CD4-positive, alpha-beta memory T cell (primary cell): ENCODE data around the gene ZBTB20. TPM values are rescaled to one million over a fixed set of nuclear protein-coding genes. Genes with fewer than 3 reads are reported as not detected.

ENCODE experiments used
- CTCF ChIA-PET: fragments of 350-600 bp; sonication (Branson Sonifier 250); formaldehyde crosslinking; loops from one replicate; lab custom pipeline; 2021; ENCODE audit warnings: inconsistent platforms; ENCODE audit not compliant: partially characterized antibody; lab: Charles Lee
- POLR2A ChIA-PET: fragments of 350-600 bp; sonication (Branson Sonifier 250); formaldehyde crosslinking; loops from one replicate; lab custom pipeline; 2021; ENCODE audit not compliant: partially characterized antibody; lab: Charles Lee
- DNase-seq, 5 donors: peaks; one replicate each; pipeline versions ENCODE4 v3.0.0 to v3.0.0-alpha.2; 2020 to 2022; ENCODE audit warnings: mixed read lengths in 1 of 5
- H3K27ac ChIP-seq: one replicate; pipeline ENCODE4 v1.7.0; 2013; ENCODE audit warnings: low read depth, low read length
- H3K27me3 ChIP-seq: 2 replicates; pipeline ENCODE4 v1.7.0; 2013; ENCODE audit warnings: mild to moderate bottlenecking, low read length, moderate library complexity; ENCODE audit not compliant: insufficient read depth
- H3K36me3 ChIP-seq: 2 replicates; pipeline ENCODE4 v1.7.0; 2013; ENCODE audit warnings: mild to moderate bottlenecking, low read length, moderate library complexity; ENCODE audit not compliant: insufficient read depth
- H3K4me1 ChIP-seq: 2 replicates; pipeline ENCODE4 v1.7.0; 2013; ENCODE audit warnings: mild to moderate bottlenecking, low read length, moderate library complexity; ENCODE audit not compliant: insufficient read depth
- H3K4me3 ChIP-seq, 2 donors: one replicate each; pipeline ENCODE4 v1.7.0; 2013; ENCODE audit warnings: low read length in 2 of 2, mild to moderate bottlenecking in 1 of 2
- H3K9me3 ChIP-seq, 2 donors: one replicate each; pipeline ENCODE4 v1.7.0; 2013; ENCODE audit warnings: low read length in 2 of 2, control low read depth in 1 of 2; ENCODE audit not compliant: control insufficient read depth in 1 of 2
- H3K27ac Mint-ChIP-seq, 7 donors: one replicate each; pipeline ENCODE4 v1.8.0; 2020 to 2021; ENCODE audit warnings: mixed read lengths in 7 of 7, mild to moderate bottlenecking in 6 of 7, inconsistent platforms in 3 of 7, moderate library complexity in 3 of 7
- H3K27me3 Mint-ChIP-seq, 2 donors: one replicate each; pipeline ENCODE4 v1.8.0; 2020 to 2021; ENCODE audit warnings: mixed read lengths in 2 of 2
- H3K36me3 Mint-ChIP-seq, 2 donors: one replicate each; pipeline ENCODE4 v1.8.0; 2020 to 2021; ENCODE audit warnings: mixed read lengths in 2 of 2, inconsistent platforms in 1 of 2, mild to moderate bottlenecking in 1 of 2
- H3K4me1 Mint-ChIP-seq, 4 donors: one replicate each; pipeline ENCODE4 v1.8.0; 2020 to 2021; ENCODE audit warnings: mixed read lengths in 4 of 4, mild to moderate bottlenecking in 1 of 4
- H3K4me3 Mint-ChIP-seq, 8 donors: one replicate each; pipeline ENCODE4 v1.8.0; 2020 to 2021; ENCODE audit warnings: mixed read lengths in 8 of 8, mild to moderate bottlenecking in 7 of 8, moderate library complexity in 6 of 8, inconsistent platforms in 3 of 8
- H3K9me3 Mint-ChIP-seq, 8 donors: one replicate each; pipeline ENCODE4 v1.8.0; 2020 to 2021; ENCODE audit warnings: mixed read lengths in 8 of 8, mild to moderate bottlenecking in 5 of 8, inconsistent platforms in 3 of 8, moderate library complexity in 1 of 8
- intact Hi-C: fragments of 100-400 bp; cut with micrococcal nuclease; formaldehyde crosslinking; loops from one replicate; pipeline ENCODE4 v1.15.1; 2023
- polyA plus RNA-seq, 2 donors: library from polyadenylated mRNA; unstranded; fragments of 300-500 nt; fragmentation: Illumina TruSeq; gene quantifications; one replicate each; pipeline ENCODE4 v1.2.3, GENCODE V29; 2021
- total RNA-seq, 2 experiments: library from RNA; stranded (reverse); gene quantifications; one replicate each; pipeline ENCODE4 v1.2.3, GENCODE V29; 2021

The ZBTB20 gene
- total and polyA plus RNA-seq, 4 experiments from 2014 or later = 21.9 to 58.4 (median 41.4) TPM

- Mint-ChIP-seq H3K4me3 (no peak overlapping the region), H3K27ac (no peak overlapping the region), H3K36me3 (peaks cover 11 to 40% of the 10 kb centered on the region in 2 donors), H3K27me3 (no peaks in the 10 kb centered on the region), H3K9me3 (no peaks in the 10 kb centered on the region), H3K4me1 (peaks cover 0 to 16% (median 8%) of the 10 kb centered on the region in 4 donors)
- Histone ChIP-seq H3K4me1 (no peaks in the 10 kb centered on the region), H3K27me3 (no peaks in the 10 kb centered on the region), H3K36me3 (no peaks in the 10 kb centered on the region), H3K4me3 (no peak overlapping the region), H3K9me3 (no peaks in the 10 kb centered on the region), H3K27ac (no peak overlapping the region)
- ChIA-PET POLR2A (no interaction called here), CTCF (no interaction called here)
- DNase-seq = no peak
- intact Hi-C loops = no loop called here
Observed at GRCh38 chr3:114714237-114714636, 432.9 kb downstream of the ZBTB20 start.

- ChIA-PET CTCF (no interaction called here), POLR2A (no interaction called here)
- Mint-ChIP-seq H3K9me3 (no peaks in the 10 kb centered on the region), H3K27ac (no peak overlapping the region), H3K27me3 (no peaks in the 10 kb centered on the region), H3K36me3 (peaks cover 11 to 35% of the 10 kb centered on the region in 2 donors), H3K4me1 (peaks cover 0 to 12% (median 8%) of the 10 kb centered on the region in 4 donors), H3K4me3 (no peak overlapping the region)
- Histone ChIP-seq H3K27me3 (no peaks in the 10 kb centered on the region), H3K9me3 (no peaks in the 10 kb centered on the region), H3K27ac (no peak overlapping the region), H3K4me3 (no peak overlapping the region), H3K4me1 (no peaks in the 10 kb centered on the region), H3K36me3 (no peaks in the 10 kb centered on the region)
- intact Hi-C loops = no loop called here
- no peak for DNase-seq
Observed at GRCh38 chr3:114712728-114713492, 434.2 kb downstream of the ZBTB20 start.

- H3K4me1 Mint-ChIP-seq = peaks cover 0 to 8% (median 5%) of the 10 kb centered on the region in 4 donors
- Histone ChIP-seq H3K9me3 (no peaks in the 10 kb centered on the region), H3K27ac (no peak overlapping the region), H3K4me1 (no peaks in the 10 kb centered on the region), H3K4me3 (no peak overlapping the region), H3K27me3 (no peaks in the 10 kb centered on the region), H3K36me3 (no peaks in the 10 kb centered on the region)
- DNase-seq = no peak
- peaks cover 9 to 25% of the 10 kb centered on the region in 2 donors for H3K36me3 Mint-ChIP-seq
- no peaks in the 10 kb centered on the region for H3K27me3 Mint-ChIP-seq
- H3K27ac Mint-ChIP-seq = peak overlapping the region in 1 of 7 donors; percentile 50
- ChIA-PET CTCF (interaction anchor here (1.5 kb wide), 1 partner anchor 47 kb away, joined by 3 read pairs; no protein-coding TSS in a partner anchor), POLR2A (no interaction called here)
- no peak overlapping the region for H3K4me3 Mint-ChIP-seq
- intact Hi-C loops = no loop called here
- H3K9me3 Mint-ChIP-seq = no peaks in the 10 kb centered on the region
Observed at GRCh38 chr3:114711321-114711886, 435.7 kb downstream of the ZBTB20 start.

DNA sequence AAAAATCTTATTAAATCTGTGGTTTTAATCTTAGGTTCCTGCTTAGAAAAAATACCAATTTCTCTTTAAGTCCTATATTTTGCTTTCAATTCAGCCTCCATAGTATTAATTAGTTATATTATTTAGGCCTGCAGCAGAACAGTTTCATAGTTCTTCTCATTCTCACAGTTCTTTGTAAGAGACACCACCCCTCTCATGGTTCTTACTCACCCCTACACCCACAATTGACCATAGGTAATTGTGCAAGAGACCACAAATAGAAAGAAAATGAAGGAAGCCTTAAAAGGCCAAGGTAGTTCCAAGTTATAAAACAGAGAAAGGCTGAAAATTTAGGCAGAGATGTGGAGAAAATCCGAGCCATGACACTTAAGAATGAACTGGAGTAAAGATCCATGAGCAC lies 438.0 kb downstream of the ZBTB20 start:
- intact Hi-C loops = no loop called here
- Mint-ChIP-seq H3K27ac (no peak overlapping the region), H3K36me3 (peaks cover 10 to 22% of the 10 kb centered on the region in 2 donors), H3K9me3 (no peaks in the 10 kb centered on the region), H3K27me3 (no peaks in the 10 kb centered on the region), H3K4me1 (peaks cover 0 to 8% (median 4%) of the 10 kb centered on the region in 4 donors), H3K4me3 (no peak overlapping the region)
- DNase-seq = no peak
- Histone ChIP-seq H3K4me1 (no peaks in the 10 kb centered on the region), H3K9me3 (no peaks in the 10 kb centered on the region), H3K27me3 (no peaks in the 10 kb centered on the region), H3K4me3 (no peak overlapping the region), H3K36me3 (no peaks in the 10 kb centered on the region), H3K27ac (no peak overlapping the region)
- POLR2A ChIA-PET = no interaction called here
- CTCF ChIA-PET = no interaction called here

DNA sequence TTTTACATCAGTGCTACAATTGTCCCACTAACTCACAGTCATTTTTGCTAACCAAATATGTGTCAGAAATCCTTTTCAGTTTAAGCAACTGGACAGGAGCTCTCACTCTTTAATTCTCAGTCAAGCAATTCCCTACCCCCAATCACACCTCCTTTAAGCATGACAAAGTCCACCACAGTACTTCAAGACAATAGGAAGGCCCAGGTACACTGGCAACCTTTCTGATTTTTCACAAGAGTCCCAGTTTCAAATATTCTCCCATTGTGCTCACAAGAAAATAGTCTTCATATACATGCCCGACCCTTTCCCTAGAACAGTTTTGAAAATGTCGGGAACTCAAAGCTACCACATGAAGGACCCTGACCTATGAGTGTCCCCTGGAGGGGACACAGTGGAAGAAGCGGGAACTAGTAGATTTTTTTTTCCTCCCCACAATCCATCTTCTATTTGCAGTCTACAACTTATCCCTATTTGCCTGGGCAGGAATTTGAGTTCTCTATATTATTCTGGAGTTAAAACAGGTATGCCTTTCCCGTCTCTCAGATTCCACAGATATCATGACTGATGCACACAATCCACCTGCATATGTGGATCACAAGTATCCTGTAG lies 439.7 kb downstream of the ZBTB20 start:
- CTCF ChIA-PET = no interaction called here
- no peaks in the 10 kb centered on the region for H3K9me3 Mint-ChIP-seq
- intact Hi-C loops = no loop called here
- no peaks in the 10 kb centered on the region for H3K36me3 ChIP-seq
- no peak overlapping the region for H3K4me3 ChIP-seq
- H3K4me1 Mint-ChIP-seq = peaks cover 0 to 12% (median 5%) of the 10 kb centered on the region in 4 donors
- no peak overlapping the region for H3K27ac ChIP-seq
- H3K4me3 Mint-ChIP-seq = no peak overlapping the region
- H3K27me3 Mint-ChIP-seq = no peaks in the 10 kb centered on the region
- H3K36me3 Mint-ChIP-seq = peaks cover 8 to 29% of the 10 kb centered on the region in 2 donors
- H3K27me3 ChIP-seq = no peaks in the 10 kb centered on the region
- no peaks in the 10 kb centered on the region for H3K9me3 ChIP-seq
- no peak overlapping the region for H3K27ac Mint-ChIP-seq
- H3K4me1 ChIP-seq = no peaks in the 10 kb centered on the region
- DNase-seq = no peak
- POLR2A ChIA-PET = no interaction called here

- Histone ChIP-seq H3K36me3 (no peaks in the 10 kb centered on the region), H3K4me3 (no peak overlapping the region), H3K4me1 (no peaks in the 10 kb centered on the region), H3K9me3 (no peaks in the 10 kb centered on the region), H3K27me3 (no peaks in the 10 kb centered on the region), H3K27ac (no peak overlapping the region)
- H3K9me3 Mint-ChIP-seq = no peaks in the 10 kb centered on the region
- ChIA-PET CTCF (no interaction called here), POLR2A (no interaction called here)
- H3K4me1 Mint-ChIP-seq = peaks cover 0 to 12% (median 5%) of the 10 kb centered on the region in 4 donors
- H3K36me3 Mint-ChIP-seq = peaks cover 8 to 29% of the 10 kb centered on the region in 2 donors
- H3K27me3 Mint-ChIP-seq = no peaks in the 10 kb centered on the region
- no peak for DNase-seq
- no peak overlapping the region for H3K4me3 Mint-ChIP-seq
- intact Hi-C loops = no loop called here
- H3K27ac Mint-ChIP-seq = peak overlapping the region in 1 of 7 donors; percentile 24
Observed at GRCh38 chr3:114706591-114707232, 440.4 kb downstream of the ZBTB20 start.
